IMR-90 (cell line): ENCODE measurements around the gene FAR2. TPM values are rescaled to one million over a fixed set of nuclear protein-coding genes. Genes with fewer than 3 reads are reported as not detected.

Experiments
- ATAC-seq: fragments of 200-7000 bp; cut with Tn5 transposase; 2 replicates; pipeline ENCODE4 v1.9.1; 2020; ENCODE audit warnings: low read depth, mild to moderate bottlenecking, moderate library complexity
- BruUV-seq: library from RNA; stranded (reverse); fragments of 400-500 nt; replicated peaks from 2 replicates; lab custom pipeline; 2021; lab: Mats Ljungman, UMichigan
- CTCF ChIA-PET: fragments of 300-600 bp; formaldehyde crosslinking; extraction: SDS; loops from one replicate; lab custom pipeline; 2021; ENCODE audit warnings: antibody characterized with exemption; lab: Yijun Ruan, JAX
- POLR2A ChIA-PET: fragments of 300-600 bp; sonication (Branson Sonifier 250); formaldehyde crosslinking; loops from one replicate; lab custom pipeline; 2022; ENCODE audit warnings: antibody characterized with exemption; ENCODE audit not compliant: unreplicated experiment; lab: Charles Lee
- DNase-seq: peaks from one replicate; pipeline ENCODE4 v3.0.0; 2013
- H2AFZ ChIP-seq: replicated peaks from 2 replicates; pipeline ENCODE3; 2013; ENCODE audit warnings: low read length, mild to moderate bottlenecking; ENCODE audit not compliant: poor library complexity
- H2AK5ac ChIP-seq: 2 replicates; pipeline ENCODE4 v1.6.1; 2013; ENCODE audit warnings: low read depth, low read length, inconsistent platforms
- H2AK9ac ChIP-seq: replicated peaks from 2 replicates; pipeline ENCODE3; 2013; ENCODE audit warnings: mild to moderate bottlenecking, low read depth, low read length, moderate library complexity; ENCODE audit not compliant: poor library complexity
- H2BK120ac ChIP-seq: 2 replicates; pipeline ENCODE4 v1.6.1; 2013; ENCODE audit warnings: low read depth, low read length, inconsistent platforms
- H2BK15ac ChIP-seq: 3 replicates; pipeline ENCODE4 v1.6.1; 2013; ENCODE audit warnings: low read depth, low read length, inconsistent platforms
- H2BK20ac ChIP-seq: 2 replicates; pipeline ENCODE4 v1.6.1; 2013; ENCODE audit warnings: low read depth, mild to moderate bottlenecking, inconsistent platforms, low read length, moderate library complexity
- H2BK5ac ChIP-seq: 2 replicates; pipeline ENCODE4 v1.6.1; 2013; ENCODE audit warnings: mild to moderate bottlenecking, low read depth, low read length, inconsistent platforms; ENCODE audit not compliant: poor library complexity, severe bottlenecking
- H3K14ac ChIP-seq: replicated peaks from 2 replicates; pipeline ENCODE4 v1.6.1; 2013; ENCODE audit warnings: low read depth, low read length, inconsistent platforms
- H3K18ac ChIP-seq: 2 replicates; pipeline ENCODE4 v1.6.1; 2013; ENCODE audit warnings: low read depth, low read length, control low read depth
- H3K23ac ChIP-seq: 2 replicates; pipeline ENCODE4 v1.6.1; 2013; ENCODE audit warnings: low read depth, low read length, inconsistent platforms
- H3K27ac ChIP-seq: 2 replicates; pipeline ENCODE4 v1.5.1; 2013; ENCODE audit warnings: mild to moderate bottlenecking, control low read depth, low read length; ENCODE audit not compliant: insufficient read depth
- H3K27me3 ChIP-seq: 2 replicates; pipeline ENCODE4 v1.6.1; 2013; ENCODE audit warnings: low read length; ENCODE audit not compliant: control insufficient read depth, insufficient read depth
- H3K36me3 ChIP-seq: 2 replicates; pipeline ENCODE4 v1.6.1; 2013; ENCODE audit warnings: low read length, mixed read lengths; ENCODE audit not compliant: control insufficient read depth, insufficient read depth
- H3K4ac ChIP-seq: 2 replicates; pipeline ENCODE4 v1.6.1; 2013; ENCODE audit warnings: low read depth, low read length, inconsistent platforms
- H3K4me1 ChIP-seq: 2 replicates; pipeline ENCODE4 v1.6.1; 2013; ENCODE audit warnings: low read length, mixed read lengths; ENCODE audit not compliant: control insufficient read depth, insufficient read depth
- H3K4me2 ChIP-seq: 2 replicates; pipeline ENCODE4 v1.6.1; 2013; ENCODE audit warnings: low read depth, mild to moderate bottlenecking, control low read depth, low read length, moderate library complexity
- H3K4me3 ChIP-seq: 2 replicates; pipeline ENCODE4 v1.5.1; 2013; ENCODE audit warnings: low read depth, mild to moderate bottlenecking, control low read depth, low read length, moderate library complexity; ENCODE audit not compliant: insufficient read depth
- H3K56ac ChIP-seq: 2 replicates; pipeline ENCODE4 v1.6.1; 2013; ENCODE audit warnings: low read length, inconsistent platforms; ENCODE audit not compliant: insufficient read depth; ENCODE audit errors: extremely low read depth
- H3K79me1 ChIP-seq, 2 experiments: 2 replicates each; pipeline ENCODE4 v1.6.1; 2013; ENCODE audit warnings: low read length in 2 of 2, inconsistent platforms in 1 of 2, low read depth in 1 of 2
- H3K9ac ChIP-seq: 2 replicates; pipeline ENCODE4 v1.6.1; 2013; ENCODE audit warnings: low read depth, low read length, control low read depth
- H3K9me1 ChIP-seq: 2 replicates; pipeline ENCODE4 v1.6.1; 2013; ENCODE audit warnings: low read length, inconsistent platforms; ENCODE audit not compliant: insufficient read depth
- H3K9me3 ChIP-seq: 2 replicates; pipeline ENCODE4 v1.6.1; 2013; ENCODE audit warnings: low read length; ENCODE audit not compliant: control insufficient read depth, insufficient read depth
- H4K20me1 ChIP-seq: 2 replicates; pipeline ENCODE4 v1.6.1; 2013; ENCODE audit warnings: low read length, inconsistent platforms; ENCODE audit not compliant: insufficient read depth
- H4K5ac ChIP-seq: 2 replicates; pipeline ENCODE4 v1.6.1; 2013; ENCODE audit warnings: mild to moderate bottlenecking, low read depth, low read length, control low read depth
- H4K8ac ChIP-seq, 2 experiments: 2 replicates each; pipeline ENCODE4 v1.6.1; 2013; ENCODE audit warnings: low read depth in 2 of 2, low read length in 2 of 2, control low read depth in 1 of 2, inconsistent platforms in 1 of 2
- H4K91ac ChIP-seq: 2 replicates; pipeline ENCODE4 v1.6.1; 2013; ENCODE audit warnings: low read depth, low read length, inconsistent platforms; ENCODE audit not compliant: insufficient read depth
- CEBPB ChIP-seq: IDR thresholded peaks from 2 replicates; pipeline ENCODE4 v1.6.1; 2012; ENCODE audit warnings: low read depth, low read length, improper control_type of control experiment
- CHD1 ChIP-seq: IDR thresholded peaks from 2 replicates; pipeline ENCODE4 v1.6.1; 2012; ENCODE audit warnings: low read depth, low read length, improper control_type of control experiment
- CTCF ChIP-seq: conservative IDR thresholded peaks from 2 replicates; pipeline ENCODE4 v1.5.1; 2012; ENCODE audit warnings: mild to moderate bottlenecking, low read depth, low read length, improper control_type of control experiment
- FOS ChIP-seq: fragments of 150-350 bp; IDR thresholded peaks from 2 replicates; pipeline ENCODE4 v1.6.1; 2016; ENCODE audit warnings: low read depth, low read length
- NFE2L2 ChIP-seq: fragments of 150-350 bp; IDR thresholded peaks from 2 replicates; pipeline ENCODE4 v1.6.1; 2016; ENCODE audit warnings: low read depth, mild to moderate bottlenecking, low read length
- POLR2A ChIP-seq: IDR thresholded peaks from 2 replicates; pipeline ENCODE4 v1.6.1; 2012; ENCODE audit warnings: mild to moderate bottlenecking, low read depth, low read length
- RAD21 ChIP-seq: IDR thresholded peaks from 2 replicates; pipeline ENCODE4 v1.6.1; 2012; ENCODE audit warnings: low read length, improper control_type of control experiment
- WGBS, 2 experiments: methylation state at CpG; one replicate each; pipeline versions ENCODE4 v1.1.5 to v1.1.7; 2013; ENCODE audit warnings: missing lambda C conversion rate in 2 of 2; ENCODE audit not compliant: insufficient read length in 1 of 2; ENCODE audit errors: extremely low coverage in 2 of 2; 5-methylcytosine and 5-hydroxymethylcytosine counted together
- dilution Hi-C: fragments of 300-500 bp; cut with HindIII; formaldehyde crosslinking; loops from one replicate; pipeline ENCODE4 v1.14.3; 2018; ENCODE audit warnings: low sequenced_read_pairs; ENCODE audit not compliant: unreplicated experiment
- in situ Hi-C: fragments of 300-500 bp; cut with MboI; formaldehyde crosslinking; loops from 3 replicates; pipeline ENCODE4 v1.14.3; 2019; ENCODE audit warnings: low sequenced_read_pairs, inconsistent platforms, mixed read lengths
- intact Hi-C: fragments of 100-400 bp; cut with micrococcal nuclease; formaldehyde crosslinking; loops from 2 replicates; pipeline ENCODE4 v1.10.0; 2022
- polyA plus RNA-seq, 3 experiments: library from polyadenylated mRNA; depleted of rRNA; stranded (reverse); fragments of >200 nt; gene quantifications; 2 replicates each; pipeline ENCODE4 v1.2.3, GENCODE V29; 2012; ENCODE audit warnings: low replicate concordance in 1 of 3
- total RNA-seq: library from RNA; depleted of rRNA; stranded (reverse); fragments of >200 nt; gene quantifications from 2 replicates; pipeline ENCODE4 v1.2.3, GENCODE V29; 2012

FAR2 gene
- total and polyA plus RNA-seq, 2 of the 4 experiments (the other 2 are of a cell fraction), result 1.1 to 2.0 TPM

GRCh38 chr12:29216797-29217575 lies 67.9 kb downstream of the FAR2 start:
- intact Hi-C loops, result no loop called here
- no CpG with 5 or more reads among the region's 5 CpGs for WGBS, 2 experiments
- DNase-seq (no peak), ATAC-seq (no peak)
- Histone ChIP-seq H3K27me3 (no peaks in the 10 kb centered on the region), H4K91ac (no peak overlapping the region), H3K27ac (no peak overlapping the region), H2BK5ac (no peak overlapping the region), H3K79me1 (no peaks in the 10 kb centered on the region), H3K4ac (no peak overlapping the region), H3K36me3 (no peaks in the 10 kb centered on the region), H2BK120ac (no peak overlapping the region), H3K9ac (no peak overlapping the region), H3K56ac (no peak overlapping the region), H4K5ac (no peak overlapping the region), H3K4me1 (no peaks in the 10 kb centered on the region), H2AFZ (no peak overlapping the region), H3K4me3 (no peak overlapping the region), H3K23ac (no peak overlapping the region), H3K9me3 (no peaks in the 10 kb centered on the region), H3K18ac (no peak overlapping the region), H2BK20ac (no peak overlapping the region), H2BK15ac (no peak overlapping the region), H2AK9ac (no peak overlapping the region), H3K14ac (no peak overlapping the region), H4K20me1 (no peaks in the 10 kb centered on the region), H4K8ac (no peak overlapping the region), H2AK5ac (no peak overlapping the region), H3K9me1 (no peaks in the 10 kb centered on the region), H3K4me2 (no peak overlapping the region)
- no peak for TF ChIP-seq CTCF
- no peak for TF ChIP-seq POLR2A
- no peak for TF ChIP-seq FOS
- no peak for TF ChIP-seq CHD1
- no peak for TF ChIP-seq RAD21
- TF ChIP-seq CEBPB, result no peak
- no peak for TF ChIP-seq NFE2L2
- POLR2A ChIA-PET, result no interaction called here
- no TSS peak for BruUV-seq
- CTCF ChIA-PET, result interaction anchor here (1.1 kb wide), 1 partner anchor 24 kb away, joined by 3 read pairs; no protein-coding TSS in a partner anchor
- in situ Hi-C loops, result no loop called here
- dilution Hi-C loops, result no loop called here
